Measurements from ENCODE around the gene NCKAP5.

DNA sequence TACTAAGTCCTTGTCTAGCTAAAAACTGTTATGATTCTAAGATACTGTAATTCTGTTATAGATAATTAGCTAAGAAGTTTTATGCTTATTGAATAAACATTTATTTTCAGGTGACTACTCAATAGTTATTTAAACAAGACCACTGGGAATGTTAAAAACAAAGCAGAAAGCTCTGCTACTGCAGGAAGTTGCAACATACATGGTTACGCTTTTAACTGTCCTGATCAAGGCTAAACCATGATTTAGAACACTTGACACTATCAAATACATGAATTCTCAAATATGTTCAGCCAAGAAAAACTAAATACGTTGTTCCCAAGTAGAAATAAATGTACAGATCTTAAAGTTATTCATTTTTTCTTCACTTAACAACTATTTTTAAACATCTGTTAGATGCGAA, 263.9 kb downstream of the NCKAP5 start:
- no peak for TF ChIP-seq ZNF384 (IDR thresholded peaks at IDR 0.05)
- no peak for TF ChIP-seq FOXK2 (IDR thresholded peaks at IDR 0.05)
- TF ChIP-seq ELF4 (IDR thresholded peaks at IDR 0.05): no peak
- no peak for TF ChIP-seq CTBP1 (IDR thresholded peaks at IDR 0.05; ENCODE audit: borderline replicate concordance)
- TF ChIP-seq, protein P1, sequence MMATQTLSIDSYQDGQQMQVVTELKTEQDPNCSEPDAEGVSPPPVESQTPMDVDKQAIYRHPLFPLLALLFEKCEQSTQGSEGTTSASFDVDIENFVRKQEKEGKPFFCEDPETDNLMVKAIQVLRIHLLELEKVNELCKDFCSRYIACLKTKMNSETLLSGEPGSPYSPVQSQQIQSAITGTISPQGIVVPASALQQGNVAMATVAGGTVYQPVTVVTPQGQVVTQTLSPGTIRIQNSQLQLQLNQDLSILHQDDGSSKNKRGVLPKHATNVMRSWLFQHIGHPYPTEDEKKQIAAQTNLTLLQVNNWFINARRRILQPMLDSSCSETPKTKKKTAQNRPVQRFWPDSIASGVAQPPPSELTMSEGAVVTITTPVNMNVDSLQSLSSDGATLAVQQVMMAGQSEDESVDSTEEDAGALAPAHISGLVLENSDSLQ (IDR thresholded peaks at IDR 0.05): no peak
- no peak for TF ChIP-seq FOXM1 (IDR thresholded peaks at IDR 0.05; ENCODE audit: borderline replicate concordance)
- no peak for TF ChIP-seq NFRKB (IDR thresholded peaks at IDR 0.05)
- no peak for TF ChIP-seq LEF1 (IDR thresholded peaks at IDR 0.05; ENCODE audit: borderline replicate concordance)

Data from HEK293T (cell line).